ENCODE results near the gene TBC1D20. TPM values are rescaled to one million over a fixed set of nuclear protein-coding genes. Genes with fewer than 3 reads are reported as not detected.

Gene TBC1D20
- total and polyA plus RNA-seq, 2 experiments from 2014 or later, result 4.8 to 15.0 TPM

- Mint-ChIP-seq H3K4me1 (peaks cover 11% of the 10 kb centered on the region), H3K27ac (no peak overlapping the region), H3K27me3 (ENCODE audit: insufficient read depth, low read depth, poor library complexity) (peaks cover 23% of the 10 kb centered on the region), H3K36me3 (ENCODE audit: low read depth) (peaks cover 45% of the 10 kb centered on the region), H3K9me3 (no peaks in the 10 kb centered on the region), H3K4me3 (no peak overlapping the region)
- Histone ChIP-seq H3K9me2 (ENCODE audit: insufficient read depth) (no peaks in the 10 kb centered on the region), H3K4me3 (no peak overlapping the region), H3K36me3 (ENCODE audit: insufficient read depth) (no peaks in the 10 kb centered on the region), H3F3A (replicated peaks; ENCODE audit: low read depth) (no peaks in the 10 kb centered on the region), H3K4me2 (no peak overlapping the region), H3K27ac (ENCODE audit: low read depth) (no peak overlapping the region), H3K27me3 (ENCODE audit: insufficient read depth) (peaks cover 12% of the 10 kb centered on the region), H3K4me1 (ENCODE audit: insufficient read depth) (peaks cover 4% of the 10 kb centered on the region), H4K20me1 (replicated peaks; ENCODE audit: insufficient read depth) (peaks cover 24% of the 10 kb centered on the region), H3K79me2 (replicated peaks; ENCODE audit: insufficient read depth) (no peaks in the 10 kb centered on the region), H2AFZ (no peak overlapping the region)
- TF ChIP-seq EZH2phosphoT487 (IDR thresholded peaks at IDR 0.05; ENCODE audit: unreplicated experiment), result no peak
- peak; percentile 9 to 38; a peak in 3 of 4 replicates for TF ChIP-seq CTCF (conservative IDR thresholded peaks at IDR 0.05; ENCODE audit: low read depth in 2 of 2)
- ATAC-seq (peak; percentile 78), DNase-seq (ENCODE audit: low spot score) (peak; percentile 60)
These were observed 33.6 kb downstream of the TBC1D20 start for GRCh38 chr20:428658-429200.

GRCh38 chr20:427849-428657 is 34.3 kb downstream of the TBC1D20 start:
- Histone ChIP-seq H3K27ac (ENCODE audit: low read depth) (no peak overlapping the region), H3K4me1 (ENCODE audit: insufficient read depth) (no peaks in the 10 kb centered on the region), H3K27me3 (ENCODE audit: insufficient read depth) (peaks cover 6% of the 10 kb centered on the region; the same call in 1 of the 2 replicates), H4K20me1 (replicated peaks; ENCODE audit: insufficient read depth) (peaks cover 17% of the 10 kb centered on the region), H3K4me3 (no peak overlapping the region), H3F3A (replicated peaks; ENCODE audit: low read depth) (no peaks in the 10 kb centered on the region), H3K79me2 (replicated peaks; ENCODE audit: insufficient read depth) (no peaks in the 10 kb centered on the region), H3K9me2 (ENCODE audit: insufficient read depth) (no peaks in the 10 kb centered on the region), H3K4me2 (no peak overlapping the region), H2AFZ (no peak overlapping the region), H3K36me3 (ENCODE audit: insufficient read depth) (no peaks in the 10 kb centered on the region)
- no peak for ATAC-seq
- no peak overlapping the region for H3K27ac Mint-ChIP-seq
- no peaks in the 10 kb centered on the region for H3K9me3 Mint-ChIP-seq
- H3K36me3 Mint-ChIP-seq (ENCODE audit: low read depth), result peaks cover 45% of the 10 kb centered on the region
- no peak for TF ChIP-seq ETS1 (IDR thresholded peaks at IDR 0.05)
- no peak for TF ChIP-seq EZH2 (IDR thresholded peaks at IDR 0.05; ENCODE audit: low read depth, unreplicated experiment)
- no peak for TF ChIP-seq STAT1 (IDR thresholded peaks at IDR 0.05; ENCODE audit: unreplicated experiment)
- TF ChIP-seq EZH2phosphoT487 (IDR thresholded peaks at IDR 0.05; ENCODE audit: unreplicated experiment), result no peak
- TF ChIP-seq CTCF (conservative IDR thresholded peaks at IDR 0.05; ENCODE audit: low read depth in 2 of 2), result no peak
- no peak for TF ChIP-seq ZNF462 (CRISPR knock-in tag; IDR thresholded peaks at IDR 0.05)
- no peak for TF ChIP-seq ZNF331 (CRISPR knock-in tag; IDR thresholded peaks at IDR 0.05; ENCODE audit: low read depth)
- no peak for TF ChIP-seq NANOG (IDR thresholded peaks at IDR 0.05; ENCODE audit: borderline replicate concordance)
- peaks cover 17% of the 10 kb centered on the region for H3K27me3 Mint-ChIP-seq (ENCODE audit: insufficient read depth, low read depth, poor library complexity)
- H3K4me1 Mint-ChIP-seq, result peaks cover 4% of the 10 kb centered on the region
- no peak for DNase-seq (ENCODE audit: low spot score)
- H3K4me3 Mint-ChIP-seq, result no peak overlapping the region

Data from GM23338 (cell line).